ENCODE data around the gene SLC19A1.

DNA sequence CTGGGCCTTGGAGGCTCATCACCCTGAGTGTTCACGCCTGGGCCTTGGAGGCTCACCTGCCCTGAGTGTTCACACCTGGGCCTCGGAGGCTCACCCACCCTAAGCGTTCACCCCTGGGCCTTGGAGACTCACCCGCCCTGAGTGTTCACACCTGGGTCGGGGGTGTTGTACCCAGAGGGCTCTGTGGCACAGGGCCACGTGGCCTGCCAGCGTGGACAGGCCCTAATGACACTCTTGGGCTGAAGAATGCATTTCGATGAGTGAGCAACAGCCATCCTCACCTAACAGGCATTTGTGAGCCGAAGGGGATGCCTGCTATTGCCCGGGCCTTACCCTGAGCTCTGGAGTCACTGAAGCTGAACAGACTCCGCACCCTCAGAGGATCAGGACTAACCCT lies 17.5 kb downstream of the SLC19A1 start:
- TF ChIP-seq, protein P1, sequence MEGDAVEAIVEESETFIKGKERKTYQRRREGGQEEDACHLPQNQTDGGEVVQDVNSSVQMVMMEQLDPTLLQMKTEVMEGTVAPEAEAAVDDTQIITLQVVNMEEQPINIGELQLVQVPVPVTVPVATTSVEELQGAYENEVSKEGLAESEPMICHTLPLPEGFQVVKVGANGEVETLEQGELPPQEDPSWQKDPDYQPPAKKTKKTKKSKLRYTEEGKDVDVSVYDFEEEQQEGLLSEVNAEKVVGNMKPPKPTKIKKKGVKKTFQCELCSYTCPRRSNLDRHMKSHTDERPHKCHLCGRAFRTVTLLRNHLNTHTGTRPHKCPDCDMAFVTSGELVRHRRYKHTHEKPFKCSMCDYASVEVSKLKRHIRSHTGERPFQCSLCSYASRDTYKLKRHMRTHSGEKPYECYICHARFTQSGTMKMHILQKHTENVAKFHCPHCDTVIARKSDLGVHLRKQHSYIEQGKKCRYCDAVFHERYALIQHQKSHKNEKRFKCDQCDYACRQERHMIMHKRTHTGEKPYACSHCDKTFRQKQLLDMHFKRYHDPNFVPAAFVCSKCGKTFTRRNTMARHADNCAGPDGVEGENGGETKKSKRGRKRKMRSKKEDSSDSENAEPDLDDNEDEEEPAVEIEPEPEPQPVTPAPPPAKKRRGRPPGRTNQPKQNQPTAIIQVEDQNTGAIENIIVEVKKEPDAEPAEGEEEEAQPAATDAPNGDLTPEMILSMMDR (conservative IDR thresholded peaks at IDR 0.05 in 1 of 2, IDR thresholded peaks at IDR 0.05 in 1 of 2; ENCODE audit: low read depth in 1 of 2, low read length in 2 of 2) = no peak
- no peak for TF ChIP-seq EZH2 (IDR thresholded peaks at IDR 0.05; ENCODE audit: low read length, missing control alignments)
